ENCODE data around the gene ULBP3.

ULBP3 gene

GRCh38 chr6:150068720-150069648 is at the start of gene ULBP3:
Gene ULBP3, minus strand, starts transcription at chr6:150069121. Its CDS starts 55 bp downstream, at chr6:150069066.
- DNase-seq (ENCODE audit: low spot score) = peak; percentile 97

GRCh38 chr6:150118627-150119026 is 49.7 kb upstream of the ULBP3 start:
- no peak for DNase-seq (ENCODE audit: low spot score)

GRCh38 chr6:150118203-150118602 is 49.3 kb upstream of the ULBP3 start:
- DNase-seq (ENCODE audit: low spot score) = no peak

GRCh38 chr6:150116200-150116800 is 47.4 kb upstream of the ULBP3 start:
- DNase-seq (ENCODE audit: low spot score) = no peak

- DNase-seq (ENCODE audit: low spot score) = no peak
These were observed 46.8 kb upstream of the ULBP3 start for GRCh38 chr6:150115769-150116168.

GRCh38 chr6:150112233-150112632 is 43.3 kb upstream of the ULBP3 start:
- DNase-seq (ENCODE audit: low spot score) = no peak

- no peak for DNase-seq (ENCODE audit: low spot score)
These were observed 33.9 kb upstream of the ULBP3 start for GRCh38 chr6:150102750-150103270.

- no peak for DNase-seq (ENCODE audit: low spot score)
These were observed 31.8 kb upstream of the ULBP3 start for GRCh38 chr6:150100745-150101144.

- DNase-seq (ENCODE audit: low spot score) = no peak
These were observed 31.0 kb upstream of the ULBP3 start for GRCh38 chr6:150099953-150100352.

GRCh38 chr6:150099546-150099945 is 30.6 kb upstream of the ULBP3 start:
- no peak for DNase-seq (ENCODE audit: low spot score)

- DNase-seq (ENCODE audit: low spot score) = no peak
These were observed 29.2 kb upstream of the ULBP3 start for GRCh38 chr6:150098155-150098554.

- DNase-seq (ENCODE audit: low spot score) = no peak
These were observed 24.5 kb upstream of the ULBP3 start for GRCh38 chr6:150093397-150093796.

- no peak for DNase-seq (ENCODE audit: low spot score)
These were observed 22.6 kb upstream of the ULBP3 start for GRCh38 chr6:150091476-150091875.

- DNase-seq (ENCODE audit: low spot score) = no peak
These were observed 21.4 kb upstream of the ULBP3 start for GRCh38 chr6:150090328-150090727.

- no peak for DNase-seq (ENCODE audit: low spot score)
These were observed 19.7 kb upstream of the ULBP3 start for GRCh38 chr6:150088481-150089154.

- no peak for DNase-seq (ENCODE audit: low spot score)
These were observed 18.4 kb upstream of the ULBP3 start for GRCh38 chr6:150087336-150087735.

- DNase-seq (ENCODE audit: low spot score) = no peak
These were observed 17.1 kb upstream of the ULBP3 start for GRCh38 chr6:150086026-150086425.

GRCh38 chr6:150084426-150084825 is 15.5 kb upstream of the ULBP3 start:
- no peak for DNase-seq (ENCODE audit: low spot score)

GRCh38 chr6:150083839-150084238 is 14.9 kb upstream of the ULBP3 start:
- DNase-seq (ENCODE audit: low spot score) = no peak

- DNase-seq (ENCODE audit: low spot score) = no peak
These were observed 12.8 kb upstream of the ULBP3 start for GRCh38 chr6:150081702-150082101.

GRCh38 chr6:150079604-150080003 is 10.7 kb upstream of the ULBP3 start:
- no peak for DNase-seq (ENCODE audit: low spot score)

GRCh38 chr6:150078788-150079187 is 9.9 kb upstream of the ULBP3 start:
- DNase-seq (ENCODE audit: low spot score) = no peak
